Brain microvascular endothelial cell (primary cell): ENCODE measurements around the gene FXYD2.
"Not testable (repeated sequence)": the region's sequence is repeated elsewhere in the genome, so short reads cannot be mapped to it uniquely, and the experiment has no call there.

Experiments
- DNase-seq: peaks from one replicate; pipeline ENCODE4 v3.0.0-alpha.2; 2020
- H3K27ac ChIP-seq: fragments of 250-450 bp; sonication (Bioruptor Pico); 2 replicates; pipeline ENCODE4 v1.5.1; 2020; ENCODE audit warnings: mild to moderate bottlenecking, moderate library complexity
- H3K27me3 ChIP-seq: fragments of 250-450 bp; sonication (Bioruptor Pico); replicated peaks from 2 replicates; pipeline ENCODE4 v1.5.1; 2020; ENCODE audit warnings: mild to moderate bottlenecking
- H3K36me3 ChIP-seq: fragments of 250-450 bp; sonication (Bioruptor Pico); replicated peaks from 2 replicates; pipeline ENCODE4 v1.5.1; 2020; ENCODE audit warnings: mild to moderate bottlenecking
- H3K4me3 ChIP-seq: 2 replicates; pipeline ENCODE4 v1.5.1; 2011; ENCODE audit warnings: low read depth, mild to moderate bottlenecking, control low read depth, low read length, moderate library complexity
- CTCF ChIP-seq: IDR thresholded peaks from 2 replicates; pipeline ENCODE4 v1.5.1; 2011; ENCODE audit warnings: low read depth, mild to moderate bottlenecking, moderate library complexity, low read length, control low read depth, inconsistent platforms; ENCODE audit errors: missing control alignments
- in situ Hi-C: cut with HindIII; loops from 2 replicates; pipeline ENCODE4 v1.10.0; 2017; ENCODE audit warnings: low sequenced_read_pairs, low pct_ligation_motif_present

Gene FXYD2

GRCh38 chr11:117816151-117816741, 8.3 kb downstream of the FXYD2 start:
- Histone ChIP-seq H3K4me3 (no peak overlapping the region), H3K36me3 (no peaks in the 10 kb centered on the region), H3K27me3 (no peaks in the 10 kb centered on the region), H3K27ac (no peak overlapping the region)
- in situ Hi-C loops = loop anchor here (25.0 kb wide), 1 partner anchor 379 kb away; no protein-coding TSS in a partner anchor
- TF ChIP-seq CTCF = no peak
- DNase-seq = peak; percentile 30

- TF ChIP-seq CTCF = no peak
- no peak for DNase-seq
- Histone ChIP-seq H3K4me3 (no peak overlapping the region), H3K27me3 (no peaks in the 10 kb centered on the region), H3K36me3 (no peaks in the 10 kb centered on the region), H3K27ac (no peak overlapping the region)
- in situ Hi-C loops = loop anchor here (25.0 kb wide), 1 partner anchor 378 kb away; no protein-coding TSS in a partner anchor
Observed at GRCh38 chr11:117815262-117815803, 9.2 kb downstream of the FXYD2 start.

GRCh38 chr11:117814766-117815261, 9.7 kb downstream of the FXYD2 start:
- in situ Hi-C loops = loop anchor here (25.0 kb wide), 1 partner anchor 378 kb away; no protein-coding TSS in a partner anchor
- no peak overlapping the region for H3K4me3 ChIP-seq
- DNase-seq = no peak
- H3K36me3 ChIP-seq = no peaks in the 10 kb centered on the region
- no peak overlapping the region for H3K27ac ChIP-seq
- no peak for TF ChIP-seq CTCF
- H3K27me3 ChIP-seq = no peaks in the 10 kb centered on the region

GRCh38 chr11:117814204-117814765, 10.3 kb downstream of the FXYD2 start:
- Histone ChIP-seq H3K36me3 (no peaks in the 10 kb centered on the region), H3K27me3 (no peaks in the 10 kb centered on the region), H3K27ac (no peak overlapping the region), H3K4me3 (no peak overlapping the region)
- DNase-seq = no peak
- no peak for TF ChIP-seq CTCF
- in situ Hi-C loops = loop anchor here (25.0 kb wide), 1 partner anchor 377 kb away; no protein-coding TSS in a partner anchor

GRCh38 chr11:117810056-117810451, 14.5 kb downstream of the FXYD2 start:
- in situ Hi-C loops = loop anchor here (25.0 kb wide), 1 partner anchor 373 kb away; no protein-coding TSS in a partner anchor
- not testable (repeated sequence) for H3K4me3 ChIP-seq, H3K36me3 ChIP-seq, H3K27ac ChIP-seq, H3K27me3 ChIP-seq, DNase-seq

GRCh38 chr11:117809236-117810055, 15.1 kb downstream of the FXYD2 start:
- DNase-seq = peak; percentile 32
- H3K4me3 ChIP-seq = peak overlapping the region; percentile 24
- no peaks in the 10 kb centered on the region for H3K36me3 ChIP-seq
- in situ Hi-C loops = loop anchor here (25.0 kb wide), 1 partner anchor 372 kb away; no protein-coding TSS in a partner anchor
- H3K27me3 ChIP-seq = no peaks in the 10 kb centered on the region
- peak; percentile 74 for TF ChIP-seq CTCF
- H3K27ac ChIP-seq = no peak overlapping the region
